GM19328 (cell line): ENCODE measurements around the gene PXK.

ENCODE experiments used
- ATAC-seq: cut with Tn5 transposase; IDR thresholded peaks from one replicate; pipeline ENCODE4 v1.9.1; 2021; ENCODE audit warnings: mild to moderate bottlenecking, moderate library complexity; ENCODE audit not compliant: unreplicated experiment

PXK gene

GRCh38 chr3:58463181-58463941 lies 130.7 kb downstream of the PXK start:
- ATAC-seq = peak; percentile 55

DNA sequence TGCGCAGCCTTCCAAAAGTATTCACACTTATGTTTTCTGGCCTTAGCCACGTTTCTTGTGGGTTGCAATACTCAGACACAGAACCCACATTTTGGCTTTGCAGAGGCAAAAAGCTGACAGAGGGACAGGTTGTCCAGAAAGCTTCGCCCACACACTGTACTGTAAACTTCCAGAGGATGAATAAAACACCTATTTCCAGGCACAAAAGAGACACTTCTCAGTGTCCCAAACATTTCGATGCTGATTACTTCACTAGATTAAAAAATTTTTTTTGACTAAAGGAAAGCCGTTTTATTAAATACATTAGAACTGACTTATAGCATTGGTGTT lies 131.2 kb downstream of the PXK start:
- no peak for ATAC-seq

DNA sequence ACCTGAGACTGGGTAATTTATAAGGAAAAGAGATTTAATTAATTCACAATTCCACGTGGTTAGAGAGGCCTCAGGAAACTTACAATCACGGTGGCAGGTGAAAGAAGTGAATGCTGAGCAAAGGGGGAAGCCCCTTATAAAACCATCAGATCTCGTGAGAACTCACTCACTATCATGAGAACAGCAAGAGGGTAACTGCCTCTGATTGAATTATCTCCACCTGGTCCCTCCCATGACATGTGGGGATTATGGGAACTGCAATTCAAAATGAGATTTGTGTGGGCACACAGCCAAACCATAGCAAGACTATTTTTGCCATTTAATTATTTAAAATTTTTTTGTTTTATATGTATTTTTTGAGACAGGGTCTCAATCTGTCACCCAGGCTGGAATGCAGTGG lies 132.2 kb downstream of the PXK start:
- ATAC-seq = no peak

DNA sequence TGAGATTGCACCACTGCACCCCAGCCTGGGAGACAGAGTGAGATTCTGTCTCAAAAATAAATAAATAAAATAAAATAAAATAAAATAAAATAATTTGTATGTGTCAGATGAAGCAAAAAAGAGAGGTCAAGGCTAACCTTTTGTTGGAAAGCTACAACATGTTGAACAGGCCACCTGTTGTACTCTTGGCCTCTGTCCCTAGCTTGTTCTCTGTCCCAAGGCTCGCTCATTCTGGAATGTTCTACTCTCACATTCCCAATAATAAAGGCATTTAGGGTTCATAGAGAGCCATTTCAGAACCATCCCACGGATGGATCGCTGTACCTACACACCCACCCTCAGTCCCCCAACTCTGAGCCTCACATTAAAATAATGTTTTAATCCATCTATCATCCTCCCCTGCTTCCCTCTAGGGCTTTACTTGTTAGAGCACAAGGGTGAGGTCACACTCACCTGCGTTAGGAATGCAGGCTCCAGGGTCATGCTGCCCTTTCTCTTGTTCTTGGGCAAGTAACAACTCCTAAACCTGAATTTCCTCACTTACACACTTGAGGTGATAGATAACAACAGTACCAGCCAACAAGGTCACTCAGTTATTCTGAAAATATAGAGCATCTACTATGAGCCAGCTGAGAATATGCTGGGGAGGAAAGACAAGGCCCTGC lies 134.3 kb downstream of the PXK start:
- ATAC-seq = no peak

DNA sequence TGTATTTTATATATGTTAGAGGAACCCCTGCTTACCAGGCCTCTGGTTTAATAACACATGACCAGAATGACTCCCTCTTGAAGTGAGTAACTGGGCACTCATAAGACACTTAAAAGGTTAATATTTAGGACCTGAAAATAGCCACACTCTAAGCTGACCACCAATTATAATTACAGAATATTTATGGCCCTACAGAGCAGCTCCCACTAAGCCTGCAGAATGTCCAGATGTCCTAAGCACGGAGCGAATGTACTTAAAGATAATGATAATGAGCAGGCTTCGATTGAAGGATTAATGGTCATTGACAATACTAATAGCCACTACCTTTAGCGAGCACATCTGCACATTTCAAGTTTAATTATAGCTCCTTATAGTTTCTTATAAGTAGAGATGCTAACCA lies 136.4 kb downstream of the PXK start:
- no peak for ATAC-seq

DNA sequence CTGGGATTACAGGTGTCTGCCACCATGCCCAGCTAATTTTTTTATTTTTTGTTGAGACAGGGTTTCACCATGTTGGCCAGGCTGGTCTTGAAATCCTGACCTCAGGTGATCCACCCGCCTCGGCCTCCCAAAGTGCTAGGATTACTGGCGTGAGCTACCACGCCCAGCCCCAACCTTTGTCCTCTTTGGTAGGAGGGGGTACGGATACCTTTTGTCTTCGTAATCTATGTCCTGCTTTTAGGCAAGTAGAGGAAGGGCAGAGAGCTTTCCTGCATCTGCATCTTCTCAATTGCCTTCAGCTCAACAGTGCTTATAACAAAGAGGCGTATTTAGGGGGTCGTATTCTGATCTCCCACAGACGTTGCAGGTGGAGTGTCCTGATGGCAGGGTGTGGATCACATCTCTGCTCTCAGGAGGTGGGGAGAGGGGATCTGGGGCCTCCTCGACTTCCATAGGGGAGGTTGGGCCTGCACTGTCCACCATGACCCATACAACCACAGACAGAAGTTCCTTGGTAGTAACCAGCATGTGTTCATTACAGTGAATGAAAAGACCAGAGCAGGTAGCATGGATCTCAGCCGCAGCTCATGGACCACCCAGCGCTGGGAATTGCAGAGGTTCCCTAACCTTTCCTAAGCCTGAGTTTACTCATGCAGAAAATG lies 137.8 kb downstream of the PXK start:
- no peak for ATAC-seq

- ATAC-seq = no peak
These were observed 138.6 kb downstream of the PXK start for GRCh38 chr3:58471025-58471887.

DNA sequence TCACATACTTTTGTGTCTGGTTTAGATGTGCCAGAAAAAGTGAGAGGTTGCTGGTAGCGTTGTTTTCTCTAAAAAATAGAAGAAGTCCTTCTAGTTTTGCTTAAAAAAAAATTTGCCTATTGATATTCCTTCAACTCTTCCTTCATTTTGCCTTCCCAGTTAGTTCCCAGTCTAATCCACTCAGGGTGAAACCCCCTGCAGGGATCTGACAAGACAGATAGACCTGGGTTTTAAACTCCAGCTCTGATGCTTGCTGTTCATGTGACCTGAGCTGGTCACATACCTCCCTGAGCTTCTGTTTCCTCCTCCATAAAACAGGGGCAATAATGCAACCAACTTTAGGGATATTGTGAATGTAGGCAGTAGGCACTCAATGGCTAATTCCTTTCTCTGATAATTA lies 140.6 kb downstream of the PXK start:
- ATAC-seq = no peak

DNA sequence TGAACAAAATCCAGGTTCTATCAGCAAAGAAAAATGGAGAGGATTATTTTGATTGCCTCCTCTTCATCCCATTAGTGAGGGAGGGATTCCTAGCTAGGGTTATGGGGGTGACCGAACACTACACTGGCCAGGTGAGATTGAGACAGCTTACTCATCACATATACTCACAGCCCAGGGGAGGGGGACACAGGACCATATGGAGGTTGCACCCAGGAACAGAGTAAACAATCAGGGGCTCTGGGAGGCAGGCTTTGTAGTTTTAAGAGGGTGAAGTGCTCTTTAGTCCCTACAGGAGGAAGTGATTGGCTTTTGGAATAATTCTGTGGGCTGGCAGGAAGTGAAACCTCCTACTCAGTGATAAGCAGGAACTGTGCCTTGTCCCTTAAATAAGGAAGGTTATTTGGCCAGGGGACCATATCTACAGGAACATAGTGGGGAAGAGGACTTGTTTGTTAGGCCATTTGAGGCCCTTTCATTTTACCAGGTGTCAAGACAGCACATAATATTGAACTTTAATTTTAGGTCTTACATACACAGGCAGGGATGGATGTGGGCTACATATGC lies 141.7 kb downstream of the PXK start:
- ATAC-seq = no peak

DNA sequence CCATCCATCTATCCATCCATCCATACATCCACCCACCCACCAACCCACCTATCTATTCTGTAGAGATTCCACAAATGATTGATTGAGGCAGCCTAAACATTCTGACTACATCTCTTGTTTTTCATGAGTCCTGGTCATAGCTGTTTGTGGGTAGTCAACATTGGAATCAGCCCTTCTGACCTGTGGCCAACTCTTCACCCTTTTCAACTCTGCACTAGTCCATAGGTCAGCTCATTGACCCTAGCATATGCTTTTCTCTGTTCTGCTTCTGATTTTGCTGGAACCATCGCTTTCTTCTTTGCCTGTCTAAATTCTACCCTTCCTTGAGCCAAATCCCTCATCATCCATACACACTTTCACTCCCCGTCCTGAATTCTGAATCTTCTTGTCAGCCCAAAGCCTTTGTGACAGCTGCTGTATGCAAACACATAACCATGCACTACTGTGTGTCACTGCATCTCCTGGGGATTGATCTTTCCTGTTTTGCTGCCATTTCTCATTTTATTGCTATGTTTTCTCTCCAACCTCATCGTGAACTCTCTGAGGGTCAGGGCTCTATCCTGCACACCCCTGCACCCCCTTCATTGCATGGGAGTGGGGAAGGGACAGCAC lies 142.4 kb downstream of the PXK start:
- ATAC-seq = no peak
